A673 (cell line): ENCODE measurements around the gene VPS41.

ENCODE experiments used
- CTCF ChIP-seq: fragments of 300-800, 200-600 bp; sonication (generic); conservative IDR thresholded peaks from 2 replicates; pipeline ENCODE4 v1.5.1; 2017; ENCODE audit warnings: low read depth, mild to moderate bottlenecking, antibody characterized with exemption, low read length, moderate library complexity, mixed read lengths
- EZH2 ChIP-seq: fragments of 200-600 bp; sonication (generic); IDR thresholded peaks from 2 replicates; pipeline ENCODE4 v1.6.1; 2017; ENCODE audit warnings: borderline replicate concordance, low read depth, mild to moderate bottlenecking, mixed read lengths, antibody characterized with exemption, low read length; ENCODE audit not compliant: poor library complexity, severe bottlenecking

GRCh38 chr7:38903057-38903456, 5.9 kb downstream of the VPS41 start:
- TF ChIP-seq CTCF = no peak
- TF ChIP-seq EZH2 = no peak
